ENCODE results near the gene NIPAL3.

The NIPAL3 gene

GRCh38 chr1:24476571-24476970 lies 61.0 kb downstream of the NIPAL3 start (continued):
- no peak for TF ChIP-seq CREB5 (CRISPR knock-in tag; IDR thresholded peaks at IDR 0.05; ENCODE audit: low read depth)

DNA sequence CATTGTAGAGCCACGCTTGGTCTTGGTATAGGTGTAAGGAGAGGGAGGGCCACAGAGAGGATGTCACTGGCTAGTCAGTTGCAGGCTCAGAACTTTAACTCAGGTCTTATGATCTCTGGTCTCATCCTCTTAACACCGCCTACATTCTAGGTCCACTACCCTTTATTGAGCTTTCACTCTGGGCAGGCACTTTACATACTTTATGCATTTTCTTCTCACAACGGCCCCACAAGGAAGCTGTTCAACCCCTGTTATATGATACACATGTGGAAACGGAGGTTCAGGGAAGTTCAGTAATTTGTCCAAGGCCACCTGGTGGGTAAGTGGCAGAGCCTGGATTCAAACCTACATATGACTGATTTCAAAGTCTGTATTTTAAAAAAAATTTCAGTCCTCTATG lies 61.7 kb downstream of the NIPAL3 start:
- no peak for ATAC-seq
- TF ChIP-seq ZNF565 (CRISPR knock-in tag; conservative IDR thresholded peaks at IDR 0.05; ENCODE audit: low read depth) = no peak
- no peak for TF ChIP-seq TOX (CRISPR knock-in tag; IDR thresholded peaks at IDR 0.05; ENCODE audit: borderline replicate concordance)
- TF ChIP-seq, protein P1, sequence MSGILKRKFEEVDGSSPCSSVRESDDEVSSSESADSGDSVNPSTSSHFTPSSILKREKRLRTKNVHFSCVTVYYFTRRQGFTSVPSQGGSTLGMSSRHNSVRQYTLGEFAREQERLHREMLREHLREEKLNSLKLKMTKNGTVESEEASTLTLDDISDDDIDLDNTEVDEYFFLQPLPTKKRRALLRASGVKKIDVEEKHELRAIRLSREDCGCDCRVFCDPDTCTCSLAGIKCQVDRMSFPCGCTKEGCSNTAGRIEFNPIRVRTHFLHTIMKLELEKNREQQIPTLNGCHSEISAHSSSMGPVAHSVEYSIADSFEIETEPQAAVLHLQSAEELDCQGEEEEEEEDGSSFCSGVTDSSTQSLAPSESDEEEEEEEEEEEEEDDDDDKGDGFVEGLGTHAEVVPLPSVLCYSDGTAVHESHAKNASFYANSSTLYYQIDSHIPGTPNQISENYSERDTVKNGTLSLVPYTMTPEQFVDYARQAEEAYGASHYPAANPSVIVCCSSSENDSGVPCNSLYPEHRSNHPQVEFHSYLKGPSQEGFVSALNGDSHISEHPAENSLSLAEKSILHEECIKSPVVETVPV (CRISPR knock-in tag; IDR thresholded peaks at IDR 0.05) = no peak
- TF ChIP-seq TCF4 (CRISPR knock-in tag; IDR thresholded peaks at IDR 0.05; ENCODE audit: borderline replicate concordance) = no peak
- no peak for TF ChIP-seq RARB (CRISPR knock-in tag; IDR thresholded peaks at IDR 0.05)
- no peak for TF ChIP-seq ZNF8 (CRISPR knock-in tag; IDR thresholded peaks at IDR 0.05)
- TF ChIP-seq POU6F1 (CRISPR knock-in tag; IDR thresholded peaks at IDR 0.05; ENCODE audit: borderline replicate concordance, low read depth) = no peak
- TF ChIP-seq PATZ1 (CRISPR knock-in tag; IDR thresholded peaks at IDR 0.05; ENCODE audit: borderline replicate concordance) = no peak
- TF ChIP-seq CREB5 (CRISPR knock-in tag; IDR thresholded peaks at IDR 0.05; ENCODE audit: low read depth) = no peak
- TF ChIP-seq PPARA (CRISPR knock-in tag; IDR thresholded peaks at IDR 0.05; ENCODE audit: borderline replicate concordance) = no peak
- no peak for TF ChIP-seq ARNTL (CRISPR knock-in tag; IDR thresholded peaks at IDR 0.05; ENCODE audit: borderline replicate concordance, low read depth)
- no peak for TF ChIP-seq CSDC2 (CRISPR knock-in tag; IDR thresholded peaks at IDR 0.05)

DNA sequence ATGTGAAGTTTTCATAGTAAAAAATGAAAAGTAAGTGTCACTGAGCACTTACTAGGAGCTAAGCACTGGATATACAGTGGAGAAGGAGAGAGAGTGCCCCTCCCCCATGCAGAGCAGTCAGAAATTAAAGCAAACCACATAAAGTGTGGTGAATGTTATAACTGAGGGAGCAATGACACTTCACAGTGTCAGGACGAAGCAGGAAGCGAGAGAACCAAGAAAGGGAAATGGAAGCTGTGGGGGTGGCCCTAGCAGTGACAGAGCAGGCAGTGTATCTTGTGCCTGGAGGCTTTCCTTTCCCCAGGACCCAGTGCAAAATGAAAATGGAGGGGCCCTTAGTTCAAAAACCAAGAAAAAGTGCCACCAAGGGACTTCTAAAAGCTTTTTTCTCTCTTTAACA lies 65.5 kb downstream of the NIPAL3 start:
- TF ChIP-seq ZNF565 (CRISPR knock-in tag; conservative IDR thresholded peaks at IDR 0.05; ENCODE audit: low read depth) (no peak), GLIS3 (CRISPR knock-in tag; IDR thresholded peaks at IDR 0.05) (no peak), BACH2 (CRISPR knock-in tag; IDR thresholded peaks at IDR 0.05; ENCODE audit: borderline replicate concordance) (no peak), ISL1 (CRISPR knock-in tag; IDR thresholded peaks at IDR 0.05) (no peak), ARNTL (CRISPR knock-in tag; IDR thresholded peaks at IDR 0.05; ENCODE audit: borderline replicate concordance, low read depth) (no peak), POU6F1 (CRISPR knock-in tag; IDR thresholded peaks at IDR 0.05; ENCODE audit: borderline replicate concordance, low read depth) (no peak), OSR1 (CRISPR knock-in tag; IDR thresholded peaks at IDR 0.05) (no peak), PPARA (CRISPR knock-in tag; IDR thresholded peaks at IDR 0.05; ENCODE audit: borderline replicate concordance) (no peak), ZNF8 (CRISPR knock-in tag; IDR thresholded peaks at IDR 0.05) (no peak)
- TF ChIP-seq, protein P2, sequence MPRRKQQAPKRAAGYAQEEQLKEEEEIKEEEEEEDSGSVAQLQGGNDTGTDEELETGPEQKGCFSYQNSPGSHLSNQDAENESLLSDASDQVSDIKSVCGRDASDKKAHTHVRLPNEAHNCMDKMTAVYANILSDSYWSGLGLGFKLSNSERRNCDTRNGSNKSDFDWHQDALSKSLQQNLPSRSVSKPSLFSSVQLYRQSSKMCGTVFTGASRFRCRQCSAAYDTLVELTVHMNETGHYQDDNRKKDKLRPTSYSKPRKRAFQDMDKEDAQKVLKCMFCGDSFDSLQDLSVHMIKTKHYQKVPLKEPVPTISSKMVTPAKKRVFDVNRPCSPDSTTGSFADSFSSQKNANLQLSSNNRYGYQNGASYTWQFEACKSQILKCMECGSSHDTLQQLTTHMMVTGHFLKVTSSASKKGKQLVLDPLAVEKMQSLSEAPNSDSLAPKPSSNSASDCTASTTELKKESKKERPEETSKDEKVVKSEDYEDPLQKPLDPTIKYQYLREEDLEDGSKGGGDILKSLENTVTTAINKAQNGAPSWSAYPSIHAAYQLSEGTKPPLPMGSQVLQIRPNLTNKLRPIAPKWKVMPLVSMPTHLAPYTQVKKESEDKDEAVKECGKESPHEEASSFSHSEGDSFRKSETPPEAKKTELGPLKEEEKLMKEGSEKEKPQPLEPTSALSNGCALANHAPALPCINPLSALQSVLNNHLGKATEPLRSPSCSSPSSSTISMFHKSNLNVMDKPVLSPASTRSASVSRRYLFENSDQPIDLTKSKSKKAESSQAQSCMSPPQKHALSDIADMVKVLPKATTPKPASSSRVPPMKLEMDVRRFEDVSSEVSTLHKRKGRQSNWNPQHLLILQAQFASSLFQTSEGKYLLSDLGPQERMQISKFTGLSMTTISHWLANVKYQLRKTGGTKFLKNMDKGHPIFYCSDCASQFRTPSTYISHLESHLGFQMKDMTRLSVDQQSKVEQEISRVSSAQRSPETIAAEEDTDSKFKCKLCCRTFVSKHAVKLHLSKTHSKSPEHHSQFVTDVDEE (CRISPR knock-in tag; IDR thresholded peaks at IDR 0.05) = no peak
- ATAC-seq = no peak
